ENCODE results near the gene FKBP10. TPM values are rescaled to one million over a fixed set of nuclear protein-coding genes. Genes with fewer than 3 reads are reported as not detected.
A peak's percentile ranks its signal among the peaks of the same experiment; 100 is the strongest.

Gene FKBP10, protein sequence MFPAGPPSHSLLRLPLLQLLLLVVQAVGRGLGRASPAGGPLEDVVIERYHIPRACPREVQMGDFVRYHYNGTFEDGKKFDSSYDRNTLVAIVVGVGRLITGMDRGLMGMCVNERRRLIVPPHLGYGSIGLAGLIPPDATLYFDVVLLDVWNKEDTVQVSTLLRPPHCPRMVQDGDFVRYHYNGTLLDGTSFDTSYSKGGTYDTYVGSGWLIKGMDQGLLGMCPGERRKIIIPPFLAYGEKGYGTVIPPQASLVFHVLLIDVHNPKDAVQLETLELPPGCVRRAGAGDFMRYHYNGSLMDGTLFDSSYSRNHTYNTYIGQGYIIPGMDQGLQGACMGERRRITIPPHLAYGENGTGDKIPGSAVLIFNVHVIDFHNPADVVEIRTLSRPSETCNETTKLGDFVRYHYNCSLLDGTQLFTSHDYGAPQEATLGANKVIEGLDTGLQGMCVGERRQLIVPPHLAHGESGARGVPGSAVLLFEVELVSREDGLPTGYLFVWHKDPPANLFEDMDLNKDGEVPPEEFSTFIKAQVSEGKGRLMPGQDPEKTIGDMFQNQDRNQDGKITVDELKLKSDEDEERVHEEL
- total RNA-seq (10 to 100 TPM in 5 of 9 donors, 1 to 10 TPM in 4; 6.5 to 40.4 (median 12.5) TPM), polyA plus RNA-seq (10 to 100 TPM; 11.4 to 25.2 TPM)
- long read RNA-seq, donor 1, partial matches to known transcripts = 1 of 1 reads
- long read RNA-seq, donor 1, other reads (novel, unspliced or antisense) = 0 of 1 reads
- long read RNA-seq, donor 2, transcript FKBP10-201 (10 exons, 2,662 nt) = major isoform, 7 of 12 reads
- long read RNA-seq, donor 2, partial matches to known transcripts = 4 of 12 reads
- long read RNA-seq, donor 2, other reads (novel, unspliced or antisense) = 1 of 12 reads
- long read RNA-seq, donor 3 = 0 reads

GRCh38 chr17:41812381-41813151, at the start of gene FKBP10:
Gene FKBP10 (plus strand): TSS chr17:41813004. CDS start chr17:41813035, 31 bp downstream.
- WGBS, 4 donors = 1 to 7% (median 6%) methylated on average over 20 to 35 of the region's 35 CpGs
- Histone ChIP-seq H3K9me3 (no peaks in the 10 kb centered on the region), H3K36me3 (no peaks in the 10 kb centered on the region), H3K27ac (peak within 1 kb of the TSS in 11 of 12 donors; percentile 42 to 84 (median 68)), H3K4me3 (peak within 1 kb of the TSS; percentile 62 to 93 (median 67)), H3K27me3 (peaks cover 0 to 9% (median 0%) of the 10 kb centered on the region in 9 donors), H3K4me1 (peaks cover 0 to 36% (median 18%) of the 10 kb centered on the region in 12 donors)
- TF ChIP-seq POLR2A (IDR thresholded peaks at IDR 0.05) = no peak
- TF ChIP-seq, protein P1, sequence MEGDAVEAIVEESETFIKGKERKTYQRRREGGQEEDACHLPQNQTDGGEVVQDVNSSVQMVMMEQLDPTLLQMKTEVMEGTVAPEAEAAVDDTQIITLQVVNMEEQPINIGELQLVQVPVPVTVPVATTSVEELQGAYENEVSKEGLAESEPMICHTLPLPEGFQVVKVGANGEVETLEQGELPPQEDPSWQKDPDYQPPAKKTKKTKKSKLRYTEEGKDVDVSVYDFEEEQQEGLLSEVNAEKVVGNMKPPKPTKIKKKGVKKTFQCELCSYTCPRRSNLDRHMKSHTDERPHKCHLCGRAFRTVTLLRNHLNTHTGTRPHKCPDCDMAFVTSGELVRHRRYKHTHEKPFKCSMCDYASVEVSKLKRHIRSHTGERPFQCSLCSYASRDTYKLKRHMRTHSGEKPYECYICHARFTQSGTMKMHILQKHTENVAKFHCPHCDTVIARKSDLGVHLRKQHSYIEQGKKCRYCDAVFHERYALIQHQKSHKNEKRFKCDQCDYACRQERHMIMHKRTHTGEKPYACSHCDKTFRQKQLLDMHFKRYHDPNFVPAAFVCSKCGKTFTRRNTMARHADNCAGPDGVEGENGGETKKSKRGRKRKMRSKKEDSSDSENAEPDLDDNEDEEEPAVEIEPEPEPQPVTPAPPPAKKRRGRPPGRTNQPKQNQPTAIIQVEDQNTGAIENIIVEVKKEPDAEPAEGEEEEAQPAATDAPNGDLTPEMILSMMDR (IDR thresholded peaks at IDR 0.05) = no peak
- intact Hi-C loops (cut with DNase I) = loop anchor here in 2 of 10 donors (2.0 to 10.0 kb wide), 2 partner anchors 22 to 72 kb away; no protein-coding TSS in a partner anchor
- DNase-seq = peak; percentile 77 to 81 (median 78)
- peak; percentile 35 to 78 (median 66) for ATAC-seq

- no peaks in the 10 kb centered on the region for H3K4me1 ChIP-seq
- no peak overlapping the region for H3K4me3 ChIP-seq
- DNase-seq (no peak), ATAC-seq (peak in 1 of 4 donors; percentile 7)
- TF ChIP-seq, protein P1 (IDR thresholded peaks at IDR 0.05) = no peak
- TF ChIP-seq POLR2A (IDR thresholded peaks at IDR 0.05) = no peak
- WGBS, 4 donors = 81 to 93% (median 92%) methylated on average over 3 to 8 of the region's 8 CpGs
- intact Hi-C loops (cut with DNase I) = loop anchor here in 1 of 10 donors (5.0 kb wide), 1 partner anchor 129 kb away; no protein-coding TSS in a partner anchor
- no peaks in the 10 kb centered on the region for H3K27me3 ChIP-seq
- no peaks in the 10 kb centered on the region for H3K9me3 ChIP-seq
- no peak overlapping the region for H3K27ac ChIP-seq
- H3K36me3 ChIP-seq = peaks cover 7 to 100% (median 98%) of the 10 kb centered on the region in 9 donors
Measured at GRCh38 chr17:41763327-41763726, 49.5 kb upstream of the FKBP10 start.

DNA sequence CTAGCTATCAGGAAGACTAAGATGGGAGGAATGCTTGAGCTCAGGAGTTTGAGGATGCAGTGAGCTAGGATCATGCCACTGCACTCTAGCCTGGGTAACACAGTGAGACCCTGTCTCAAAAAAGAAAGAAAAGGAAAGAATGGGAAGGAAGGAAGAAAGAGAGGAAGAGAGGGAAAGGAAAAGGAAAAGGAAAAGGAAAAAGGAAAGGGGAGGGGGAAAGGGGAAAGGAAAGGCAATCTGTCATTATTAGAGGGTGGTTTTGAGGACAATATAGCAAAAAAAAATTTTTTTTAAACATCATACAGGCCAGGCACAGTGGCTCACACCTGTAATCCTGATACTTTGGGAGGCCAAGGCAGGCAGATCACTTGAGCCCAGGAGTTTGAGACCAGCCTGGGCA, 46.7 kb upstream of the FKBP10 start:
- Histone ChIP-seq H3K4me1 (peaks cover 0 to 9% (median 0%) of the 10 kb centered on the region in 12 donors), H3K27me3 (no peaks in the 10 kb centered on the region), H3K36me3 (peaks cover 3 to 100% (median 98%) of the 10 kb centered on the region in 9 donors), H3K9me3 (no peaks in the 10 kb centered on the region), H3K4me3 (no peak overlapping the region), H3K27ac (no peak overlapping the region)
- DNase-seq (no peak), ATAC-seq (no peak)
- no peak for TF ChIP-seq POLR2A (IDR thresholded peaks at IDR 0.05)
- TF ChIP-seq, protein P1 (IDR thresholded peaks at IDR 0.05) = no peak
- intact Hi-C loops (cut with DNase I) = loop anchor here in 2 of 10 donors (5.0 kb wide), 1 partner anchor 36 kb away; no protein-coding TSS in a partner anchor

Measured in heart left ventricle (tissue), 16 donors.